Central memory CD4-positive, alpha-beta T cell (primary cell): ENCODE data around the gene NAIP.
"Not testable (repeated sequence)": the region's sequence is repeated elsewhere in the genome, so short reads cannot be mapped to it uniquely, and the experiment has no call there.

Source experiments
- DNase-seq: peaks from one replicate; pipeline ENCODE4 v3.0.0; 2022
- total RNA-seq, 3 experiments: gene quantifications; one replicate each; lab custom pipeline; 2026; lab: John Stamatoyannopoulos, UW

The NAIP gene, protein sequence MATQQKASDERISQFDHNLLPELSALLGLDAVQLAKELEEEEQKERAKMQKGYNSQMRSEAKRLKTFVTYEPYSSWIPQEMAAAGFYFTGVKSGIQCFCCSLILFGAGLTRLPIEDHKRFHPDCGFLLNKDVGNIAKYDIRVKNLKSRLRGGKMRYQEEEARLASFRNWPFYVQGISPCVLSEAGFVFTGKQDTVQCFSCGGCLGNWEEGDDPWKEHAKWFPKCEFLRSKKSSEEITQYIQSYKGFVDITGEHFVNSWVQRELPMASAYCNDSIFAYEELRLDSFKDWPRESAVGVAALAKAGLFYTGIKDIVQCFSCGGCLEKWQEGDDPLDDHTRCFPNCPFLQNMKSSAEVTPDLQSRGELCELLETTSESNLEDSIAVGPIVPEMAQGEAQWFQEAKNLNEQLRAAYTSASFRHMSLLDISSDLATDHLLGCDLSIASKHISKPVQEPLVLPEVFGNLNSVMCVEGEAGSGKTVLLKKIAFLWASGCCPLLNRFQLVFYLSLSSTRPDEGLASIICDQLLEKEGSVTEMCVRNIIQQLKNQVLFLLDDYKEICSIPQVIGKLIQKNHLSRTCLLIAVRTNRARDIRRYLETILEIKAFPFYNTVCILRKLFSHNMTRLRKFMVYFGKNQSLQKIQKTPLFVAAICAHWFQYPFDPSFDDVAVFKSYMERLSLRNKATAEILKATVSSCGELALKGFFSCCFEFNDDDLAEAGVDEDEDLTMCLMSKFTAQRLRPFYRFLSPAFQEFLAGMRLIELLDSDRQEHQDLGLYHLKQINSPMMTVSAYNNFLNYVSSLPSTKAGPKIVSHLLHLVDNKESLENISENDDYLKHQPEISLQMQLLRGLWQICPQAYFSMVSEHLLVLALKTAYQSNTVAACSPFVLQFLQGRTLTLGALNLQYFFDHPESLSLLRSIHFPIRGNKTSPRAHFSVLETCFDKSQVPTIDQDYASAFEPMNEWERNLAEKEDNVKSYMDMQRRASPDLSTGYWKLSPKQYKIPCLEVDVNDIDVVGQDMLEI (N-terminal part only)
- total RNA-seq = 0.14 to 2.1 (median 0.71) reads per million in 3 experiments

DNA sequence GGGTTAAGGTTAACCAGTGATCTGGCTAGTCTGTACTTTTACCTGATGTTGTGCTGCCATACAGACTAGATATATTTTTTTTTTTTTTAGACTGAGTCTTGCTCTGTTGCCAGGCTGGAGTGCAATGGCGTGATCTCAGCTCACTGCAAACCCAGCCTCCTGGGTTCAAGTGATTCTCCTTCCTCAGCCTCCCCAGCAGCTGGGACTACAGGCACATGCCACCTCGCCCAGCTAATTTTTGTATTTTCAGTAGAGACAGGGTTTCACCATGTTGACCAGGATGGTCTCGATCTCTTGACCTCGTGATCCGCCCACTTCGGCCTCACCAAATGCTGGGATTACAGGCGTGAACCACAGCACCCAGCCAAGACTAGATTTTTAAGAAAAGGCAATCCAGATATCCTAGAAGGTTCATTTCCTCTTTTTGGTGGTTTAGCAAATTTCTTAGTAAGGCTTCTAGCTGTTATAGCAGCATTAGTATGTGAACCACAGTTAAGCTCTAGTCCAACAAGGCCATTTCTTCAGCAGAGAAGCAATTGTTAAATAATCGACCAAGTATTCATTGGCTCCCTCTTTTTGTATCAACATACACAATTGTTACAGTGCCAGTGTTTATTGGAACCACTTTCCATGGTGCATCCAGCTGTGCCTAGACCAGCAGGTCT lies at the start of gene NAIP:
TSS of gene NAIP (minus strand) at position 51 of the 665 bp plus-strand sequence. CDS start 12,424 bp downstream, outside the sequence.
- DNase-seq = not testable (repeated sequence)

DNA sequence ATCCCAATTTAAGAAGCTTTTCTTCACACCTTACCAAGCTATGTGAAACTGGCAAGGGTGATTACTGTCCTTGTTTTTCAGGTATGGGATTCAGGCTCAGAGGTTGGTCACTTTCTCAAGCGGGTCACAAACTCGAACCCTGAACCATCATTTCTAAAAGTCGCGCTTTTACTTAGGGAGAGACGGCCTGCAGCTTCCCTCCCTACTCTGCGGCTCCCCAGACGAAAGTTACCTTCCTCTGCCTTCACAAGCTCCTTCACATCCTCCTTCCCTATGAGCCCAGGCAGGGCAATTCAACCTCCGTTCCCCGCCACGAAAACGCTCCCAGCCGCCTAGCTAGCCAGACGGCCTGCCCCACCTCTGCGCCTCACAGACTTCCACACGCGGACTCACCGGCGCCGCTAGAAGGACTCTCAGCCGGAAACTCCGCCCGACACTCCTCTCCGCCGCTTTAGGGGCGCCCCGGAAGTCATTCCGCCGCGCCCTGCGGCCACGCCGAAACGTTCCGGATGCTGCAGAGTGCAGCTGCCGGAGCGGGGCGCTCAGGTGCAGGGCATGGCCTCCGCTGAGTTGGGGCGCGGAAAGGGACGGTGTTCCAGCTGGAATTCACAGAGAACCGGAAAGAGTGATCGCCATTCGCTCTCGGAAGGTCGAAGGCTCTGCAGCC lies 42.3 kb upstream of the NAIP start, which contains the start of gene GTF2H2:
TSS of gene GTF2H2 (minus strand) at position 415 of the 667 bp plus-strand sequence. CDS start 4,913 bp downstream, outside the sequence.
- DNase-seq = not testable (repeated sequence)

DNA sequence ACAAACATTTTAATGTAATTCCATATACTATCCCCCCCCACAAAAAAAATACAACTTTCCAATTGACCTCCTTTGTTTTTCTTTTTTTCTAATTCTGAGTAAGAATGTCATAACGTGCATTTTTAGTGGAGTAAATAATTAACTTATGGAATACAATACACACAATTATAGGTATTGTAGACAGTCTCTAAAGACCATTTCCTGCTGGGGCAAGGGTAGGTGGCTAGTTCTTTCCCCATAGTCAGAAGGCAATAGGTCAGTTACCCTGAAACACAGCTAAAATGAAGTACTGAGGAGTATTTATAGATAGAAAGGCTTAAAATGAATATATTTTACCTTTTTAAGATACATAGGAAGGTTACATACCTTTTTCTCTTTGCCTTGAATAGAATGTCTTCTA lies 36.2 kb upstream of the NAIP start:
- DNase-seq = not testable (repeated sequence)

DNA sequence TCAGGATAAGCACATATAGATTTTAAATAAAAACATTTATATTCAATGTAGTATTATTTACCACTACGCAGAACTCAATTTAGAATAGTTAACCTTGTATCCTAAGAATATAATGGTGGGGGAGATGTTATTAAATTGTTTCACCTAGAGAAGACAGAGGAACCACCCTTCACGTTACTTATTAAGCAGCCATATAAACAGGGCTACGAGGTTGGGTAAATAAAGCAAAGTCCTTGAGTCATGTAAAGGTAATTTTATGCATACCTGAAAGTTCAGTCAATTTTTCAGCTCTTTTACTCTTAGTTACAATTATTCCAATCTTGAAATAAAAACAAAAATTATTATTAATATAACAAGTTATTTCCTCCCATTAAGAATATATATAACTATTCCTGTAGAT lies 34.3 kb upstream of the NAIP start:
- not testable (repeated sequence) for DNase-seq

DNA sequence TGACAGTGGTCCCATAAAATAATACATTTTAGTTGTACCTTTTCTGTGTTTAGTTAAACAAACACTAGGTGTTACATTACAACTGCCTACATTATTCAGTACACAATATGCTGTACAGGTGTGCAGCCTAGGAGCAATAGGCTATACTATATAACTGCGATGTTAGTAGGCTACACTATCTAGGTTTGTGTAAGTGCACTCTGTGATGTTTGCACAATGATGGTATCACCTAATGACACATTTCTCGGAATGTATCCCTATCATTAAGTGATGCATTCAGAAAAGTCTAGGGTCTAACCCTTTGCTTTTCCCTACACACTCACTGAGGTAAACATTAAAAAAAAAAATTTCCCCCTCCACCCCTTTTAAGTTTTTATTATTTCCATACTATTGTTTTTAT lies 19.7 kb upstream of the NAIP start:
- not testable (repeated sequence) for DNase-seq

DNA sequence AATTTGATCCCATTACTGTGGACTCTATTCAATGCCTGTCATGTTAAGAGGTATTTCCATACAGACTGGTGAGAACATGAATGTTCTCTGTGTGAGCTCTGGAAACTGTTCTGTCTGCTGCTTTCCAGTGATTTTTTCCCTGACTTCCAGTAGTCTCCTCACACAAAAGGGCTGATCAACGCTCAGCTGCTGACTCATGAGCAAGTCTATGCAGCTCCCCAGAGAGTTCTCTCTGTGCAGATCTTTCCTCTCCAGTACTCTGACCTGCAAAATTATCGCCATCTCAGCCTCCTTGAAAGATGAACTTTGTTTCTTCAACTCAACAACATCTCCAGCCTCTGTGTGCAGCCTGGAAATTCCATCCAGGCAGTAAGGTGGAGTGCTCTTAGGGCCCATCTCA lies 19.0 kb upstream of the NAIP start:
- DNase-seq = not testable (repeated sequence)

DNA sequence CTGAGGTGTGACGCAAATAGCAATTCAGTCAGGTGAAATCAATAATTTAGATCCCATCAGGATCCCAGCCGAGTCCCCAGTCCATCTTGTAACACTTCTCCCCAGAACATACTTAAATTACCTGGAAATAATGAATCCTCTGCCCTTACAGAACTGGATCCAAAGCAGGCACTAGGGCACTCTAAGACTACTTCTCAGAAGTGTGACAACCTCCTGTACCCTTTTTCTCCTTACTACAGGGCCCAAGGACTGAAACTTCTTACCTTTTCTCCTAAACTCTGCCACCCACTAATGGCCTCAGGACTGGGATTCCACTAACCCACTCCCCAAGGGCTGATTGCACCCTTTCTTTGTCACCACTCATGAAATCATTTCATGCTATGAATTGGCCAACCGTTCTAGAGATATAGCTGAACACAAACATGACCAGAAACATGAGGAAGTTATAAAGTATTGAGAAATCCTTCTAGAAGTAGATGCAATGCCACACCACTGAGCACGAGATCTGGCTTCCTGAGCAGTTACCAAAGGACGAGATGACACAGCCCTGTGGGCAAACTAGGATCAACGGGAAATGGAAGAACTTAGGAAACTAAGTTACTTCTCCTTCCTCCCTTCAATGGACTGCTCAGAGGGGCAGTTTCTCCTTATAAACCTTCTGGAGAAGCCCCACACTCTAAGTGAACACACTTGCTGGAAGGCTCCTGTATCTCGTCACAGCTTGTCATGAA lies 6.1 kb upstream of the NAIP start:
- not testable (repeated sequence) for DNase-seq

DNA sequence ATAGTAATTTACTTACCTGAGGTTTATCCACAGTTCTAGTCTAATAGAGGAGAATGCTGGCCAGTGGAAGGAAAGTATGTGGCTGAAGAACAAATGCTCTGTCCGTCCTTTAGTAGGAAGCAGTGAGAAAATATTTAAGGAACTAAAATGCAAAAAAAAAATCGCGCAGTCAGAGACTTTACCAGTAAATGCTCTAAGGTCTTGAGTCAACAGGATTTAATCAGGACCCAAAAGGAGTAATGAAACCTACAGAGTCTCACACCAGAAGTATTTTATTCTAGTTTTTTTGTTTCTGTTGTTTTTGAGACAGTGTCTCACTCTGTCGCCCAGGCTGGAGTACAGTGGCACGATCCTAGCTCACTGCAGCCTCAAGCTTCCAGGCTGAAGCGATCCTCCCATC lies 4.5 kb downstream of the NAIP start:
- not testable (repeated sequence) for DNase-seq

DNA sequence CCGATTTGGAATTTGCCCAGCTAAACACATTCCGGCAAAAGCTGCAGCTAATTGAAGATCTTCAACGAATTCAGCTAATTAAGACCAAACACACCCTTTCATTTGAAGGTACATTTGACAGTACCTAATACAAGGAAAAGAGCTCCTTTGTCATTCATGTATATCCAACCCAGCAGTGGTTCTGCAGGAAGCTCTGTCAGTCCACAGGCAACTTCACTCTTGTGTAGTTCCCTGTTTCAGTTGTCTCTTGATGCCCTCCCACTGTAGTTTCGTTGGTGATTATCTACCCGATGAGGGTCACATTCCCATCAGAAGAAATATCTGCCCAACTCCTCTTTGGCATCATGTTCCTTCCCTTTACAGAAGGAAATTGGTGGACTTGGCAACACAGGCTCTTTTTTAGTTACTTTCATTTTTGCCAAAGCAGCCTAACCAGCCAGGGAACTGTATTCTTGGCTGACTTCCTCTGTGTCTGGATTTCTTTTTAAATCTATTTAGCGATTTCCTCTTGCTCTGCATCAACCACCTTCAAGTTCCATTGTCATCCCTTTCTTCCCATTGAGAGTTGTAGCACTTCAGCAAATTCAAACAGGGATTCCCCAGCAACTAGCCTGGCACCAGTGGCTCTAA lies 6.6 kb downstream of the NAIP start:
- not testable (repeated sequence) for DNase-seq

DNA sequence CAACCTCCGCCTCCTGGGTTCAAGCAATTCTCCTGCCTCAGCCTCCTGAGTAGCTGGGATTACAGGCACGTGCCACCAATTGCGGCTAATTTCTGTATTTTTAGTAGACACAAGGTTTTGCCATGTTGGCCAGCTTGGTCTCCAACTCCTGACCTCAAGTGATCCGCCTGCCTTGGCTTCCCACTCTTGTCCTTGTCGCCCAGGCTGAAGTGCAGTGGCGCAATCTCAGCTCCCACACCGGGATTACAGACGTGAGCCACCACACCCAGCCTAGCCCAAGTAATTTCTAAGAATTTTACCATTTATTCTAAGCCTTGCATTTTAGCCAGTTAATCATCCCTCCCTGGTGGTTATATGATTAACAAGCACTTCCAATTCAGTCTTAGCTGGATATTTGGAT lies 11.0 kb downstream of the NAIP start:
- DNase-seq = no peak

DNA sequence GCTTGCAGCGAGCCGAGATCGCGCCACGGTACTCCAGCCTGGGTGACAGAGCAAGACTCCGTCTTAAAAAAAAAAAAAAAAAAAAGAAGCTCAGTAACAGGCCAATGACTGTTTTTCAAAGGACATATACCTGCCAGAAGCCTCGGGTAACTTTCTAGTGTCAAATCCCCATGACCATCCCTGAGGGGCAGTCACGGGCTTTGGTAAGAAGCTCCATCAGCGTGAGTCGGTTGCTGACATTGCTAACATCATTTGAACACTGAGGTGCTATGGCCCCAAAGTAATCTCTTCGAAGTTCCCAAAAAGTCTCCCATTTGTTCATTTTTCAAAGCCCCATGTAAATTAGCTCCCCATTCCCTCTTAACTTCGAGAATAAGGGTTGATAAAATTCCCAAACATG lies 11.6 kb downstream of the NAIP start:
- no peak for DNase-seq

DNA sequence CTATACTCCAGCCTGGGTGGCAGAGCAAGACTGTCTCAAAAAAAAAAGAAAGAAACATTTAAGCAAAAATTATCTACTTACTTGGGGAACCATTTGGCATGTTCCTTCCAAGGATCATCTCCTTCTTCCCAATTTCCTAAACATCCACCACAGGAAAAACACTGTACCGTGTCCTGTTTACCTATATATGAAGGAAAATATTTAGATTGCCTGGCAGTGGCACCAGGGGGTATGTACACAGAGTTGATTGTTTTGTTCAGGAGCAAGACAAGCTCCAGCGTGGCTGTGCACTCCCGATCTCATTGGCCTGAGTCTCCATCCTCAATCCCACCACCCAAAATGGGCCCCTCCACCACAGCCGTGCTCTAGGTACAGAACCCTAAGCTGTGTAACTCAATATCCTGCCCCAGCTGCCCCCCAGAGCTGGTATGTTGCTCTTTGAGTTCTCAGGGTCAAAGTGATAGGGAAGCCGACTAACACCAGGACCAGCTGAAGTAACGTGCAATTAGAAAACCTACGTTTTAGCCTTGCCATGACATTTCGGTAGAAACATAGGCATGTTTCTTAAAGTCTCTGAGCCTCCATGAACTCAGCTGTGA lies 13.8 kb downstream of the NAIP start:
- DNase-seq = no peak

DNA sequence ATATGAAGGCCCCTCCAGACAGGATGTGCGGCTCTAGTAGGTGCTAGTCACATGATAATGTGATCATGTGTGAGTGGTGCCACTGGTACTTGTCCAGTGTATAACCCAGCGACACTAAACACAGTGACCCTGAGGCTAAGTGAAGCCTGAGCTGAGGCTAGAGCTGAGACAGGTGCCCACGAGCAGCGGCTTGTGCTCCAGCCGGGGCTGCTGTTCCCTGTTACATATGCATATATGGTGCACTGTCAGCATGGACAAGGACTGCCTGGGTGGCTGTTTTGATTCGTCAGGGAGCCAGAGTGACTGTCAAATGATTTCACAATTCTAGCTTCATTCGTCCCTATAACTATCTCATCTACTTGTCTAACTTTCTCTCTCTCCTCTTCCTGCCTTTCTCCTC lies 18.2 kb downstream of the NAIP start:
- not testable (repeated sequence) for DNase-seq

DNA sequence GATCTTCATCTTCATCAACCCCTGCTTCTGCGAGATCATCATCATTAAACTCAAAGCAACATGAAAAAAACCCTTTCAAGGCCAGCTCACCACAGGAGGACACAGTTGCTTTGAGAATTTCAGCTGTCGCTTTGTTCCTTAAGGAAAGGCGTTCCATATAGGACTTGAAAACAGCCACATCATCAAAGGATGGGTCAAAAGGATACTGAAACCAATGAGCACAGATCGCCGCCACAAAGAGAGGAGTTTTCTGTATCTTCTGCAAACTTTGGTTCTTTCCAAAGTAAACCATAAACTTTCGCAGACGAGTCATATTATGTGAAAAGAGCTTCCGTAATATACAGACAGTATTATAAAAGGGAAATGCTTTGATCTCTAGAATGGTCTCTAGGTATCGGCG lies 40.3 kb downstream of the NAIP start:
- DNase-seq = not testable (repeated sequence)

DNA sequence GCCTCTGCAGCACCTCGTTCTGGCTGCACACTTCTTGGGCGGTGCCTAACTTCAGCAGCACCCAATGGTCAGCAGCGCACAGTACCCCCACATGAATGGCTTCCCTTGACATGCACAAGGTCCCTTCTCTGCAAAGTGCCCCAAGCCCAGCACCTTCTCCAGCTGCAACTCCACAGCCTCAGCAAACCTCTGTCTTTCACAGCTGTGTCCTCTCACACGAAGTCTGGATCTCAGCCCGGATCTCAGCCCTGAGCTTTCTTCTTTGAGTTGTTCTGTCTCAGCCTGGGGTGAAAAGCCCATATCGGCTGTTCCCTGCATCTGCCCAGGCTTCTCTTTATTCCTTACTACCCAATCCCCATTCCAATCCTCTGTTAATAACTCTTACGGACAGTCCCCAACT lies 57.9 kb downstream of the NAIP start:
- not testable (repeated sequence) for DNase-seq

DNA sequence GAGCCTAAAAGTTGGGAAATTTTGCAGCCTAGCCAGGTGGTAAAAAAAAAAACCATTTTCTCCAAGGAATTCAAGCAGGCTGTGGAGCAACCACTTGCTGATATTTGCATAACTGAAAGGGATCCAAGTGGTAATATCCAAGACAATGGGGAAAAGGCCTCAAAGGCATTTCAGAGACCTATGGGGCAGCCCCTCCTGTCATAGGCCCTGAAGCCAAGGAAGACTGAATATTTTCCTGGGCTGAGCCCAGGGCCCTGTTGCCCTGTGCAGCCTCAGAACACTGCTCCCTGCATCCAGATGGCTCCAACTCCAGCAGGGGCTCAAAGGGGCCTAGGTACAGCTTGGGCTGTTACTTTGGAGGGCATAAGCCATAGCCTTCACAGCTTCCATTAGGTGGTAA lies 60.6 kb downstream of the NAIP start:
- not testable (repeated sequence) for DNase-seq

DNA sequence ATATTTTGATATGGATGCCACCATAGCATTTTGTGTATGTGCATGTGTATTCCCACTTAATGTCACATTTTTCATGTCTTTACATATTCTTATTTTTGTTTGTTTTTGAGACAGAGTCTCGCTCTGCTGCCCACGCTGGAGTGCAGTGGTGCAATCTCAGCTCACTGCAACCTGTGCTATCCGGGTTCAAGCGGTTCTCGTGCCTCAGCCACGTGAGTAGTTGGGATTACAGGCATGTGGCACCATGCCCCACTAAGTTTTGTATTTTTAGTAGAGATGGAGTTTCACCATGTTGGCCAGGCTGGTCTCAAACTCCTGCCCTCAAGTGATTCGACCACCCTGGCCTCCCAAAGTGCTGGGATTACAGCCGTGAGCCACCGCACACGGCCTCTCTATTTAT lies 72.1 kb downstream of the NAIP start:
- DNase-seq = not testable (repeated sequence)

DNA sequence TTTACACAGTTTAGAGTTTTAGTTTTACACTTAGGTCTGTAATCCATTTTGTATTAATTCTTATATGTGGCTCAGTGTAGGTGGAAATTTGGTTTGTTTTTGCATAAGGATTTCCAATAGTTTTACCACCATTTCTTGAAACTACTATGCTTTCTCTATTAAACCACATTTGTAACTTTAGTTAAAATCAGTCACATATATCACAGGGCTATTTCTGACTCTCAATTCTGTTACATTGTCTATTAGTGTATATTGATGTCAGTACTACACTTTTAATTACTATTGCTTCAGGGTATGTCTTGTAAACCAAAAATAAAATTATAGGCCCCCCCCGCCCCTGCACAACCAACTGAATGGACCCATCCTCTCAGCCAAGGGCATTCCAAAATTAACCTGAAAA lies 92.6 kb downstream of the NAIP start:
- DNase-seq = not testable (repeated sequence)

DNA sequence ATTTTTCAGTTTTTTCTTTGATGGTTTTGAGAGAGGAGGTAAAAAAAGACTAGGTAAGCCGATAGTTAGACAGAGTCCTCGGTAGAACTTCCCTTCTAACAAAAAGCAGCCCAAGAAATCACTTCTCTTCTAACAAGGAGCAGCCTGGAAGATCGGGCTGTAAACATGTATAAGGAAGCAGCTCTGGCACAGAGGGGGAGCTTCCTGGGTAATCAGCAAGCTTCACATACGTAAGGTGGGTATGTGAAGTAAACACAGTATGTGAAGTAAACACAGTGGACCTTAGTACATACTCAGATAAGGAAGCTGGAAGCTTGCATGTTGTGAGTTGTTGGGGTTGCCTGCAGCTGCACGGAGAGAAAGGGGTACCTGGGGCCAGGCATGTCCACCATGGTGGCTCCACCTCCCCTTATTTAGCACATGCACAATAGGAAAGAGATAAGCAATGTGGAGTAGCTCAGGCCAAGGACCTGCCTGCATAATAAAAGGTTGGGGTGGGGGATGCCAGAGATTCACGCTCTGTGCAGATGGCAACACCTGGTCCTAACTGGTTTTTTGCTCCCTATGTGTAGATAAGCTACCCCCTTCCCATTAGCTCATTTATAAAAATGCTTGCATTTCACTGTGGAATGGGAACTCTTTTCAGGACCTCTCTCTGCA lies 93.3 kb downstream of the NAIP start:
- DNase-seq = not testable (repeated sequence)

DNA sequence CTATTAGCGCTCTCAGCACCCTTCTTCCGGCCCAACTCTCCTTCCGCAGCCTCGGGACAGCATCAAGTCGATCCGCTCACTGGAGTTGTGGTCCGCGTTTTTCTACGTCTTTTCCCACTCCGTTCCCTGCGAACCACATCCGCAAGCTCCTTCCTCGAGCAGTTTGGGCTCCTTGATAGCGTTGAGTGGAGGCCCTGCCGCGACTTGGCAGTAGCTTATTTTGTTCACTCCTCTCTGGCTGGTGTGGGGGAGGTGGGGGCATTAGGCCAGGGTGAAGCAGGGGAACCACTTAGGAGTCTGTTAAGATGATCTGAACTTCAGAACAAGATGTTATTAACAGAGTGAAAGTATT lies 100.0 kb downstream of the NAIP start:
- DNase-seq = not testable (repeated sequence)
